Activated CD8-positive, alpha-beta memory T cell treated with anti-CD3 and anti-CD28 coated beads for 48 hours (primary cell): ENCODE measurements around the gene TEPSIN.
A peak's percentile ranks its signal among the peaks of the same experiment; 100 is the strongest.

ENCODE experiments used
- DNase-seq, 3 experiments: peaks; one replicate each; pipeline ENCODE4 v3.0.0-alpha.2; 2020; ENCODE audit warnings: low read depth in 2 of 3, low spot score in 2 of 3

TEPSIN gene

GRCh38 chr17:81238815-81239713, at the start of gene TEPSIN, which contains the start of gene NDUFAF8:
TEPSIN (minus strand) TSS chr17:81239055; CDS start chr17:81239033, 22 bp downstream.
NDUFAF8 (plus strand) TSS chr17:81239318; CDS start chr17:81239364, 46 bp downstream.
- DNase-seq: peak; percentile 65 to 87 (median 72)

DNA sequence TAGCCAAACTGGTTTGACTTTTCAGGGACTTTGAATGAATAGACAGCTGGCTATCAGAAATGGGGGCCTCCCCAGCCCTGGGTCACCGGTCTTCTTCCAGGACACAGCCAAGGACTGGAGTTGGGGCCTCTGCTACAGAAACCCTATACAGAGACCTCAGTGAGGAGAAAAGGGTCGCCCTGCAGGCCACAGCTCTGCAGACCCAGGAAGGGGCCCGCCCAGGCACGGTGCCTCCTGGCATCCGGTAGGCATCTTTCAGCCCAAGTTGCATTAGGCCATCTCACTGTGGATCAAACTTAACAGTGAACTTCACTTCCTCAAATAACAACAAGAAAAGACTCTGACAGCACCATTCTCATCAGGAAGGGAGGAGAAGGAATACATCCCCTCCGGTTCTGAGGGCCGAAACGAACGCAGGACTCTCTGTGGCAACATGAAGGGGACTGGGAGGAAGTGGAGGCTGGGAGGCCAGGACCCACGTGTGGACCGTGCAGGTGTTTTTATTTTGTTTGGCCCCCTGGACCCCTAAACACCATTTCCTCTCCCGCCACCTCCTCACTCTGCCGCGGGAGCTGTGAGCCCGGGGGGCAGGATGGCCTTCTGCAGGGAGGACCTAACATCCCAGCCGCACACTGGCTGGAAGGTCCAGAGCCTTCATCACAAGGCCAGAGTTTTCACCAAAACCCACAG, 49.0 kb upstream of the TEPSIN start:
- DNase-seq: no peak

GRCh38 chr17:81287152-81287551, 48.3 kb upstream of the TEPSIN start:
- no peak for DNase-seq

DNA sequence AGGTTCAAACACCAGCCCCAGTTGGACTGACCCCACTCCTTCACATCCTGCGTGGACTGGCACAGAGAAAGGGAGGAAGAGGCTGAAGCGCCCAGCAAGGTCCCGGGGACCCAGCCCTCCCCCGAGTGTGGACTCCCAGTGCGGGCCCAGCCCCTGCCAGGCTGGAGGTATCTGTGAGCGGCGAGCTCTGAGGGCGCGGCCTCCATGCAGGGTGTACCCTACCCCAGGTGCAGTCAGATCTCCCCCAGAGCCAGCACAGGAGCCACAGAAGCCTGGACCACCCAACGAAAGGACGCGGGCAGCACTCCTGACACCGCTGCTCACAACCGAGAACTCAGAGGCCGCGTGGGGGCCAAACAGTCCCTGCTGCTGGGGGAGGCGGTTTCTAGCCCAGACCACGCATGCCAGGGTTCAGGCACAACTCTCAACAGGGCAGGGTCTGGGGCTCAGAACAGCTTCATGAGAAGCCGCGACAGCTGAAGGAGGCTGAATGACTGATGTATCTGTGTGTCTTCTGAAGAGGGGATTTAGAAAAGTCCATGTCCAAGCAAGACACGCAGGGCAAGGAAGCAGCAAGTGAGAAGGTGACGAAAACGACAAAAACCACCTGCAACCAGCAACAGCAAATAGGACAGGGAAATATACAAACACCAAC, 47.8 kb upstream of the TEPSIN start:
- no peak for DNase-seq

DNA sequence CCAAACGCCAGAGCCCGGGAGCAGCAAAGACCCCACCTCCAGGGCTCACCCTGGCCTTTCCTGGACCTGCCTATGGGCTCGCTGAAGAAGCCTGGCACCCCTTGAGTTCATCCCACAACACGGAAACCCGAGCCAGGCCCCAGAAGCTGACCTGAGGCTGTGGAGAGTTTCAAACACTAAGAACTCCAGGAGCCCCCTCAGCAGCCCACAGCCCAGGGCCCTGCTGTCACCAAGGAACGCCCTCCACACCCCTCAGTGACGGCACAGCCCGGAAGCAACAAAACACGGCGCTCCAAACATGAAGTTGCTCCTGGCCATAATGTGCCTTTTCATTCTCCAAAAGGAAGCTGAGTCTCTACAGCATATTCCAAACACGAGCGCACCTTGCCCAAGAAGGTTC, 47.0 kb upstream of the TEPSIN start:
- DNase-seq: no peak

- peak; percentile 40 to 54 (median 53) for DNase-seq
Measured at GRCh38 chr17:81285179-81285878, 46.5 kb upstream of the TEPSIN start.

GRCh38 chr17:81282876-81283275, 44.0 kb upstream of the TEPSIN start:
- DNase-seq: no peak

DNA sequence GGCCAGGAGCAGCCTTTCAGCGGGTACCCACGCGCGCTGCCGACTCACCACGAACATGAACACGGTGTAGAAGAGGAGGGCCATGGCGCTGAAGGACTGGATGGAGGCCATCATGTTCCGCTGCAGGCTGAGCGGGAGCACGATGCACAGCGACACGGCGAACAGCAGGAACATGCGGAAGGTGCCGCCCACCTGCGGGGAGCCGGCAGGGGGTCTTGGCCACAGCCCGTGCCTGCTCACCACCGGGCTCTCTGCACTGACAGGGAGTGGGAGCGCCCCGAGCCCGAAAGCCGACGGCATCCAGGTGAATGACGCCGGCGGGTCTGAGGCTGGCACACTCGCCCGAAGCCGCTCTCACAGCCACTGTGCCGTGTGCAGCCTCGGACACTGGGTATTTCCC, 43.3 kb upstream of the TEPSIN start:
- no peak for DNase-seq

GRCh38 chr17:81280571-81280970, 41.7 kb upstream of the TEPSIN start:
- DNase-seq: no peak

DNA sequence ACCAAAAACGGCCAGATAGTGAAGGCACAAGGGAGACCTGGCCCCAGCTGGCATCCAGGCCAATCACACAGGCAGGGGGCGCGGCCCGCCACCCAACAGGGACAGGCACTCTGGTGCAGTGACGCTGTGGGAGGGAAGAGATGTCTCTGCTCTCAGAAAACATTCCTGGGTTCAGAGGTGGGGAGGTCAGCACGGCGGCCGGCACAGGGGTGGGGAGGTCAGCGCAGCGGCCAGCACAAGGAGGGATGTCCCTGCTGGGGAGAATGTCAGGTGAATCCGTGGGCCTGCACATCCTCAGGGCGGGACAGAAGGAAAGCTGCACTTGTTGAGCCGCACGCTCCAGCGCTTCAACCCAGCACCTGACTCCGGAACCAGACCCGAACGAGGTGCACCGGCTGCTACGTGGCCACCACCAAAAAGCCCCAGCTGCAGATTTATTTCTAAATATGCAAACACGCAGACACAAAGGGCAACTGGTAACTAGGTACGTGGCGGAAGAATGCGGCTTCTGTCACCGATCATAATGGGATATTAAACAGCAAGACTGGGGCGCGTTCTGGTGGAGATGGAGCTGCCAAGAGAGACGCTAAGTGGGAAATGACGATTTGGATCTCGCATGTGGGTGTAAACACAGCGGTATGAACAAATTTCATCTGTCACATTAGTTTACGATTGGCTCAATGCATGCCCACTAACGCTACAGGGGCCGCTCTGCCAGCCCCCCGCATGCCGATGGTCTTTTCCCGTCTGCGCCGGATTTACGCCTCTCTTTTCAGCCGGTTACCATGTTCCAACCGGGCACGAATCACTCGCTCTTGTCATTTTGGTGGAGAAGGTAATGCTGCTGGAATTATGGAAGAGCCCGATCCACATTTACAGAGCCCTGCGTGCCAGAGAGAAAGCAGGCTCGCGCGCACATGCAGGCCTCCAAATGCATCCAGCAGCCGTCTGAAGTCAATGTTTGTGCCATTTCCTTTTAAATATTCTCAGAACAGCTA, 40.7 kb upstream of the TEPSIN start:
- no peak for DNase-seq

GRCh38 chr17:81278831-81279230, 40.0 kb upstream of the TEPSIN start:
- no peak for DNase-seq

DNA sequence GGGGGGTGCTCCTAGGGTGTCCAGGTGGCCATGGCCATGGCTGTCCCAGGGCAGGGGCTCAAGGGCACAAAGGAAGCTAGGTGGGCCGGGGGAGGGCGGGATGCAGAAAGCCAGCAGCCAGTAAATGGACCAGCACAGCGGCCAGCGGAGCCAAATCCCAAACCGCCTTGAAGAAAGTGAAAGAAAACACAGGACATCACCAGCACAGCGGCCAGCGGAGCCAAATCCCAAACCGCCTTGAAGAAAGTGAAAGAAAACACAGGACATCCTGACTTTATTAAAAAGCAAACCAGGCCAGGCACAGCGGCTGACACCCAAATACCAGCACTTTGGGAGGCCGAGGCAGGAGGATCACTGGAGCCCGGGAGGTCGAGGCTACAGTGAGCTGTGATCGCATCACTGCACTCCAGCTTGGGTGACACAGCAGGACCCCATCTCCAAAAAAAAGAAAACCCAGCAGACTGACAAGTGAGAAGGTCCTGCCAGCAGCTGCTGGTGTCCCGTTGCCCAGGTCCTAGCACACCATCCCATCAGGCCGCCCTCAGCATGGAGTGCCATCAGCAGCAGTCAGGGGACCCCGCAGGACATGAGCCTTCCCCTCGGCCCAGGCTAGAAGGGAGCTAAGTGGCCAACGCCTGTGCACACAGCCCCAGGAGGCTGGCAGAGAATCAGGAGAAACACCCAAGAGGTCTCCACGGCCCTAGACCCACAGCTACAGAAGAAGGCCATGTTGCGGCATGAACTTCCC, 39.3 kb upstream of the TEPSIN start:
- no peak for DNase-seq

DNA sequence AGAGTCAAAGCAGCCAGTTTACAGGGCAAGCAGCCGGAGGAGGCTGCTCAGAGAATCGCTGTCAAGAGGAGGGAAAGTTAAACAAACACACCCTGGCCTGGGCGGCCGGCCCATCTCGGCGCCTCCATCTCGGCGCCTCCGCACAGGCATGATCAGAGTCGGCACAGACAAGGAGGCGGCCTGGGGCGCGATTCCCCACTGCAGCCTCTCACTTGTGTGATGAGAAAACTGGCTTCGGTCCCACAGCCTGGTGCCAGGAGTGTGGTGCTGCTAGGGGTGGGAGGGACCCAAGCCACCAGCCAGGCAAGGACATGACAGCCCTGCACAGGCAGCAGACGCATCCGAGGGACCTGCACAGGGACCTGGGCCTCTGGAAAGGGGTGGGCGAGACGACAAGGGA, 38.6 kb upstream of the TEPSIN start:
- DNase-seq: no peak

GRCh38 chr17:81276781-81277180, 37.9 kb upstream of the TEPSIN start:
- DNase-seq: no peak

- no peak for DNase-seq
Measured at GRCh38 chr17:81274471-81274855, 35.6 kb upstream of the TEPSIN start.

DNA sequence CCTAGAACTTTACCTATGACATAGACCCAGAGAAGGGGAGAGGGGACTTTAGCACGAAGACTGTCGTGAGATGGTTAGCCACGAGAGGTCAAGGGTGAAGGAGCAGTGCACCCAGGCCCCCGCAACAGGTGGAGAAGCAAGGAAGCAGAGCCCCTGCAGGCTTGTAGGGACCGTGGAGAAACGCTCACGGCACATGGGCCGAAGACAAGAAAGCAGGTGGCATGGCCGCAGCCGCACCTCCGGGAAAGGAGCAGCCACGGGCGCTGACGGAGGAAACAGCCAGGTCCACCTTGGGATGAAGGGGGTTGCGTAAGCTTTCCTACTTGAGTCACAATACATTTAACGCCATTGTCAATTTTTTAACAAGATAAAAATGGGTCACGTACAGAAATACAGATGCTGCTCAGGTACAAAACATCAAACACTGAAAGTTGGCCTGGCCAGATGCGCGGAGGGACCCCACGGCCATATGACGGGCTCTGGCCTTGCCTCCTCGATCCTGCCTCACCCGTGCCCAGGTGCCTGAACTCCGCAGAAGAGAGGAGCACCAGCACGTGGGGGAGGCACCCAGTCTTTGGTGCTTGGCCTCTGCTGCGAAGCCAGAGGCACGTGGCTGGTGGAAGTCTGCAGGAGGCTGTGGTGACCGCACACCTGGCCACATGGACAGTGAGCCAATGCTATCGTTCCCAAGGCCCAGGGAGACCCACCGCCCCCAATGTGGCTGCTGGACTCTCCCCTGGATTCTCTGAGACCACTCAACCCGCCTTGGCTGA, 35.0 kb upstream of the TEPSIN start:
- DNase-seq: no peak

GRCh38 chr17:81272616-81273015, 33.8 kb upstream of the TEPSIN start:
- no peak for DNase-seq

DNA sequence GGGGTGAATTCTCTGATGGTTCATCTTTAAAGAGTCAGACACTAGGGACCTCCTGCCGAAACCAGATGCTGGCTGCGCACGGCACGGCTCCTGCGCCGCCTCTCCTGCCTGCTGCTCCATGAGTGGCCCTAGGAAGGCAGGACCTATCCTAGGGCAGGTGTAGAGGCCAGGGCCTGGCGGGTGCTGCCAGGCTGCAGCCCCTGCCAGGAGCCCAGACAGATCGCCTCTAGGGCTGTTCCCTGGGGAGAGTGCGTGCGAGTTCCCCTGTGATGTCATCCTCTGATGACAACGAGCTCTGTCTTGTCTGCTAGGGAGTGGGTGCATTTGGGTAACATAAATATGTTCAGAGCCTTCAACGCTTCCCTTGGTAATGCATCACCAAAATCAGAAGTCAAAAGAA, 32.4 kb upstream of the TEPSIN start:
- no peak for DNase-seq
